ENCODE results near the gene KCNMA1. TPM values are rescaled to one million over a fixed set of nuclear protein-coding genes. Genes with fewer than 3 reads are reported as not detected.

The KCNMA1 gene
- total RNA-seq, 1 experiment from 2014 or later: 20.7 TPM

DNA sequence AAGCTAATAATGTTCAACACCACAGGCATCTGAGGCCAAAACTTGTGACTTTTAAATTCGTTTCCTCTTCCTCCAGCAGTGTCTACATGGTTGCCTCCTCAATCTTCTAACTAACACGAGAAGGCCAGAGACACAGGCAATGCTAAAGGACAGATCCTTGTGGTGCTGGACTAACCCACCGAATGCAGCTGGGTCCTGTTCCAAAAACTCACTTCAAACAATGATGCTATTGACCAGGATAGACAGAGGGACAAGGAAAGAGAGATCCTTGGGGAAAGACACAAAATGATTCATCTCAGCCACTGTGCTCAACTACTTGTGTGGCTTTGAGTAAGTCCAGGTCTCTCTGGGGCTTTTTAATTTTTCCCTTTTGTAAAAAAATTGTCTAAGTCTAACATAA lies 107.6 kb downstream of the KCNMA1 start:
- no TSS peak for BruUV-seq (replicated peaks)

DNA sequence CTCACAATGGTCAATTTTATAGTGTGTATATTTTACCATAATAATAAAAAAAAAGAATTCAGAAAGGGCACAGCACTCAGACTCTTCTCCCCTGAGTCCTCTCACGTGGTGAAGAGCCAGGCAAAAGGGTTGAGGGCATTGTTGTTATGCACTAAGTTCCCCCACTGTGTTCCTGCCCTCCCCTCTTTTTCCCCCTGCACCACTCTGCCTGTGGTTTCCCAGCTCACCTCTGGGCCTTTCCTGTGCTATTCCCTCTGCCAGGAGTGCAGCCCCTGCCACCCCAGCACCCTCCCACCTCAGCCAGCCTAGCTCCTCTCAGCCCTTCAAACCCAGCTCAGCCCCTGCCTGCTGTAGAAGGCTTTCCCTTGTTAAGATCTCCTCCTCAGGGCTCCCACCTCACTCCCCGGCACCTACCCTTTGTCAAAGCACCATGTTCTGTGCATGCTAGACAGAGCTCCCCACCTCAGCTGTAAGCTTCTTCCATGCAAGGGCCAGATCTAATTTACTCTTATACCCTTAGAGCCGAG lies 108.5 kb downstream of the KCNMA1 start:
- TF ChIP-seq, protein P1, sequence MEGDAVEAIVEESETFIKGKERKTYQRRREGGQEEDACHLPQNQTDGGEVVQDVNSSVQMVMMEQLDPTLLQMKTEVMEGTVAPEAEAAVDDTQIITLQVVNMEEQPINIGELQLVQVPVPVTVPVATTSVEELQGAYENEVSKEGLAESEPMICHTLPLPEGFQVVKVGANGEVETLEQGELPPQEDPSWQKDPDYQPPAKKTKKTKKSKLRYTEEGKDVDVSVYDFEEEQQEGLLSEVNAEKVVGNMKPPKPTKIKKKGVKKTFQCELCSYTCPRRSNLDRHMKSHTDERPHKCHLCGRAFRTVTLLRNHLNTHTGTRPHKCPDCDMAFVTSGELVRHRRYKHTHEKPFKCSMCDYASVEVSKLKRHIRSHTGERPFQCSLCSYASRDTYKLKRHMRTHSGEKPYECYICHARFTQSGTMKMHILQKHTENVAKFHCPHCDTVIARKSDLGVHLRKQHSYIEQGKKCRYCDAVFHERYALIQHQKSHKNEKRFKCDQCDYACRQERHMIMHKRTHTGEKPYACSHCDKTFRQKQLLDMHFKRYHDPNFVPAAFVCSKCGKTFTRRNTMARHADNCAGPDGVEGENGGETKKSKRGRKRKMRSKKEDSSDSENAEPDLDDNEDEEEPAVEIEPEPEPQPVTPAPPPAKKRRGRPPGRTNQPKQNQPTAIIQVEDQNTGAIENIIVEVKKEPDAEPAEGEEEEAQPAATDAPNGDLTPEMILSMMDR (IDR thresholded peaks at IDR 0.05; ENCODE audit: insufficient read depth in 1 of 2, low read depth in 1 of 2, low read length in 1 of 2, severe bottlenecking in 1 of 2, unreplicated experiment in 1 of 2): no peak
- H3K27me3 ChIP-seq (replicated peaks; ENCODE audit: control insufficient read depth, insufficient read depth, low read length): no peaks in the 10 kb centered on the region
- no peaks in the 10 kb centered on the region; the same call in 1 of the 2 replicates for H3K4me1 ChIP-seq
- POLR2A ChIA-PET: no interaction called here
- no peaks in the 10 kb centered on the region for H3K27me3 Mint-ChIP-seq (ENCODE audit: insufficient read depth, unreplicated experiment)
- H3K4me3 ChIP-seq (ENCODE audit: low read depth, low read length): no peak overlapping the region
- H3K36me3 Mint-ChIP-seq (ENCODE audit: insufficient read depth, unreplicated experiment): no peaks in the 10 kb centered on the region
- BruUV-seq (replicated peaks): no TSS peak
- H3K9me3 ChIP-seq: no peaks in the 10 kb centered on the region
- intact Hi-C loops (cut with micrococcal nuclease; ENCODE audit: unreplicated experiment): no loop called here
- peaks cover 8% of the 10 kb centered on the region for H3K4me1 Mint-ChIP-seq (ENCODE audit: low read depth, unreplicated experiment)
- H3K36me3 ChIP-seq (ENCODE audit: control insufficient read depth, insufficient read depth, low read length): no peaks in the 10 kb centered on the region
- CTCF ChIA-PET: no interaction called here
- no peak for DNase-seq
- no peak overlapping the region for H3K27ac Mint-ChIP-seq (ENCODE audit: unreplicated experiment)
- no peaks in the 10 kb centered on the region for H3K9me3 Mint-ChIP-seq (ENCODE audit: unreplicated experiment)
- H3K4me3 Mint-ChIP-seq (ENCODE audit: unreplicated experiment): no peak overlapping the region

More for the DNA sequence above, 107.6 kb downstream of the KCNMA1 start:
- Mint-ChIP-seq H3K9me3 (ENCODE audit: unreplicated experiment) (no peaks in the 10 kb centered on the region), H3K36me3 (ENCODE audit: insufficient read depth, unreplicated experiment) (no peaks in the 10 kb centered on the region), H3K27ac (ENCODE audit: unreplicated experiment) (no peak overlapping the region), H3K4me3 (ENCODE audit: unreplicated experiment) (no peak overlapping the region), H3K4me1 (ENCODE audit: low read depth, unreplicated experiment) (peaks cover 8% of the 10 kb centered on the region), H3K27me3 (ENCODE audit: insufficient read depth, unreplicated experiment) (no peaks in the 10 kb centered on the region)
- DNase-seq: no peak
- Histone ChIP-seq H3K4me3 (ENCODE audit: low read depth, low read length) (no peak overlapping the region), H3K36me3 (ENCODE audit: control insufficient read depth, insufficient read depth, low read length) (no peaks in the 10 kb centered on the region), H3K9me3 (no peaks in the 10 kb centered on the region), H3K4me1 (no peaks in the 10 kb centered on the region; the same call in 1 of the 2 replicates), H3K27me3 (replicated peaks; ENCODE audit: control insufficient read depth, insufficient read depth, low read length) (no peaks in the 10 kb centered on the region)
- ChIA-PET CTCF (no interaction called here), POLR2A (no interaction called here)
- intact Hi-C loops (cut with micrococcal nuclease; ENCODE audit: unreplicated experiment): no loop called here
- TF ChIP-seq, protein P1 (IDR thresholded peaks at IDR 0.05; ENCODE audit: insufficient read depth in 1 of 2, low read depth in 1 of 2, low read length in 1 of 2, severe bottlenecking in 1 of 2, unreplicated experiment in 1 of 2): no peak

DNA sequence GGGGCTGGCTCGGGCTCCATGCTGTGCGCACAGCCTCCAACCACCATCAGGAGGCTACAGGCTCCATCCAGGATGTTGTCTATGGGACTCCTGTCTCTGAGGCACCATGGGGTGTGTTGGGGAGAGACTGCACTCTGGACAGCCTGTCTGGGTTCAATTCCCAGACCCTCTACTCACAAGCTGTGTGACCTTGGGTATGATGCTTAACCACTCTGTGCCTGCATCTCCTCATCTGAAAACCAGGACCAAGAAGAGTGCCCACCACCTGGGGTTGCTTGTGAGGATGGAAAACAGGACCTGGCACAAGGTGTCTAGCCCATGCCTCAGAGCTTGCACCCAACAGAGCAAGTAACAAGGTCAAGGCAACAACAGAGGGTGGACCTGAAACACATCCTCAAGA lies 109.8 kb downstream of the KCNMA1 start:
- TF ChIP-seq, protein P1 (IDR thresholded peaks at IDR 0.05; ENCODE audit: insufficient read depth in 1 of 2, low read depth in 1 of 2, low read length in 1 of 2, severe bottlenecking in 1 of 2, unreplicated experiment in 1 of 2): no peak
- Mint-ChIP-seq H3K9me3 (ENCODE audit: unreplicated experiment) (no peaks in the 10 kb centered on the region), H3K4me3 (ENCODE audit: unreplicated experiment) (no peak overlapping the region), H3K4me1 (ENCODE audit: low read depth, unreplicated experiment) (peaks cover 8% of the 10 kb centered on the region), H3K36me3 (ENCODE audit: insufficient read depth, unreplicated experiment) (no peaks in the 10 kb centered on the region), H3K27me3 (ENCODE audit: insufficient read depth, unreplicated experiment) (no peaks in the 10 kb centered on the region), H3K27ac (ENCODE audit: unreplicated experiment) (no peak overlapping the region)
- Histone ChIP-seq H3K4me3 (ENCODE audit: low read depth, low read length) (no peak overlapping the region), H3K4me1 (no peaks in the 10 kb centered on the region; the same call in 1 of the 2 replicates), H3K9me3 (no peaks in the 10 kb centered on the region), H3K27me3 (replicated peaks; ENCODE audit: control insufficient read depth, insufficient read depth, low read length) (no peaks in the 10 kb centered on the region; the same call in 1 of the 2 replicates), H3K36me3 (ENCODE audit: control insufficient read depth, insufficient read depth, low read length) (no peaks in the 10 kb centered on the region)
- no peak for DNase-seq
- ChIA-PET CTCF (no interaction called here), POLR2A (no interaction called here)
- no TSS peak for BruUV-seq (replicated peaks)
- intact Hi-C loops (cut with micrococcal nuclease; ENCODE audit: unreplicated experiment): no loop called here
